ENCODE measurements around the gene PHLPP2. TPM values are rescaled to one million over a fixed set of nuclear protein-coding genes. Genes with fewer than 3 reads are reported as not detected.

PHLPP2 gene
- 13.1 TPM for total RNA-seq (2021; ENCODE audit: unreplicated experiment)
- polyA plus RNA-seq (2012; ENCODE audit: insufficient read length): 4.8 TPM
- percentile 74 among the genes with signal in this experiment for Bru-seq, nascent RNA
- BruChase-seq, experiment 1, labeled RNA remaining after a 2-hour chase: percentile 76 among the genes with signal in this experiment
- percentile 68 among the genes with signal in this experiment for BruChase-seq, experiment 2, labeled RNA remaining after a 6-hour chase
- long read RNA-seq, full-length matches to known transcripts: 1 of 24 reads
- long read RNA-seq, partial matches to known transcripts: 1 of 24 reads
- long read RNA-seq, other reads (novel, unspliced or antisense): 22 of 24 reads

DNA sequence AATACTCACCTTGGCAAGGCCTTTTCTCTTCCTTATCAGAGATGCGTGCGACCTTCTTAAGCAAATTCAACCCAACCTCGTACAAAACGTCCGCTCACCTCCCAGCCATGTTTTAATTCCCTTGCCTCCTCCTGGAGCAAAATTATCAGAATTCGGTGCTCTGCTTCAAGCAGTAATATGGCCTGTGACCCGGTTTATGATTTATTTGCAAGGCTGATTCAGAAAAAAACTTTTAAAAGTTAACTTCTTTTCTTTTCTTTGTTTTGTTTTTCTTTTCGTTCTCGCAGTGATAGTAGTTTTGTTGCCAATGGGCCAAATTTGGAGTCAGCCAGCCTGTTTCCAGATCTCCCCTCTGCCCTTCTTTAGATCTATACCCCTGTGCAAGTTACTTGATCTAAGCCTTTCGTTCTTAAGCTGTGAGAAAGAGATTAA lies at the start of gene PHLPP2:
PHLPP2 (minus strand) TSS at position 382 of the 432 bp plus-strand sequence. CDS start 9,906 bp downstream, outside the sequence.
- DNase-seq (ENCODE audit: low read depth, low spot score) (no peak), ATAC-seq (no peak)
- intact Hi-C loops (cut with micrococcal nuclease; ENCODE audit: unreplicated experiment) (no loop called here), in situ Hi-C loops (cut with HindIII; ENCODE audit: low pct_unique_long_range_greater_than_20kb, low sequenced_read_pairs) (no loop called here)
- Histone ChIP-seq H3K4me1 (ENCODE audit: control insufficient read depth, insufficient read depth, low read length) (peaks cover 8% of the 10 kb centered on the region), H3K9me3 (ENCODE audit: control insufficient read depth, insufficient read depth, low read depth, low read length) (no peaks in the 10 kb centered on the region), H3K27ac (ENCODE audit: low read length) (no peak within 1 kb of the TSS; the same call in 1 of the 2 replicates), H3K27me3 (ENCODE audit: control insufficient read depth, insufficient read depth, low read length) (no peaks in the 10 kb centered on the region), H3K4me3 (ENCODE audit: low read depth in 2 of 2, low read length in 2 of 2) (peak within 1 kb of the TSS; percentile 55 to 73), H3K36me3 (ENCODE audit: control insufficient read depth, insufficient read depth, low read length) (no peaks in the 10 kb centered on the region)
- CTCF ChIA-PET: no interaction called here
- TF ChIP-seq POLR2AphosphoS5 (IDR thresholded peaks at IDR 0.05; ENCODE audit: low read depth, low read length): no peak
- TF ChIP-seq TCF7L2 (IDR thresholded peaks at IDR 0.05; ENCODE audit: low read depth, low read length): no peak
- TF ChIP-seq SIN3A (IDR thresholded peaks at IDR 0.05; ENCODE audit: borderline replicate concordance, insufficient read depth, low read depth, low read length): no peak
- TF ChIP-seq, protein P1, sequence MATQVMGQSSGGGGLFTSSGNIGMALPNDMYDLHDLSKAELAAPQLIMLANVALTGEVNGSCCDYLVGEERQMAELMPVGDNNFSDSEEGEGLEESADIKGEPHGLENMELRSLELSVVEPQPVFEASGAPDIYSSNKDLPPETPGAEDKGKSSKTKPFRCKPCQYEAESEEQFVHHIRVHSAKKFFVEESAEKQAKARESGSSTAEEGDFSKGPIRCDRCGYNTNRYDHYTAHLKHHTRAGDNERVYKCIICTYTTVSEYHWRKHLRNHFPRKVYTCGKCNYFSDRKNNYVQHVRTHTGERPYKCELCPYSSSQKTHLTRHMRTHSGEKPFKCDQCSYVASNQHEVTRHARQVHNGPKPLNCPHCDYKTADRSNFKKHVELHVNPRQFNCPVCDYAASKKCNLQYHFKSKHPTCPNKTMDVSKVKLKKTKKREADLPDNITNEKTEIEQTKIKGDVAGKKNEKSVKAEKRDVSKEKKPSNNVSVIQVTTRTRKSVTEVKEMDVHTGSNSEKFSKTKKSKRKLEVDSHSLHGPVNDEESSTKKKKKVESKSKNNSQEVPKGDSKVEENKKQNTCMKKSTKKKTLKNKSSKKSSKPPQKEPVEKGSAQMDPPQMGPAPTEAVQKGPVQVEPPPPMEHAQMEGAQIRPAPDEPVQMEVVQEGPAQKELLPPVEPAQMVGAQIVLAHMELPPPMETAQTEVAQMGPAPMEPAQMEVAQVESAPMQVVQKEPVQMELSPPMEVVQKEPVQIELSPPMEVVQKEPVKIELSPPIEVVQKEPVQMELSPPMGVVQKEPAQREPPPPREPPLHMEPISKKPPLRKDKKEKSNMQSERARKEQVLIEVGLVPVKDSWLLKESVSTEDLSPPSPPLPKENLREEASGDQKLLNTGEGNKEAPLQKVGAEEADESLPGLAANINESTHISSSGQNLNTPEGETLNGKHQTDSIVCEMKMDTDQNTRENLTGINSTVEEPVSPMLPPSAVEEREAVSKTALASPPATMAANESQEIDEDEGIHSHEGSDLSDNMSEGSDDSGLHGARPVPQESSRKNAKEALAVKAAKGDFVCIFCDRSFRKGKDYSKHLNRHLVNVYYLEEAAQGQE (IDR thresholded peaks at IDR 0.05; ENCODE audit: insufficient read depth in 1 of 2, low read depth in 2 of 2, low read length in 1 of 2): no peak
- TF ChIP-seq, protein P2, sequence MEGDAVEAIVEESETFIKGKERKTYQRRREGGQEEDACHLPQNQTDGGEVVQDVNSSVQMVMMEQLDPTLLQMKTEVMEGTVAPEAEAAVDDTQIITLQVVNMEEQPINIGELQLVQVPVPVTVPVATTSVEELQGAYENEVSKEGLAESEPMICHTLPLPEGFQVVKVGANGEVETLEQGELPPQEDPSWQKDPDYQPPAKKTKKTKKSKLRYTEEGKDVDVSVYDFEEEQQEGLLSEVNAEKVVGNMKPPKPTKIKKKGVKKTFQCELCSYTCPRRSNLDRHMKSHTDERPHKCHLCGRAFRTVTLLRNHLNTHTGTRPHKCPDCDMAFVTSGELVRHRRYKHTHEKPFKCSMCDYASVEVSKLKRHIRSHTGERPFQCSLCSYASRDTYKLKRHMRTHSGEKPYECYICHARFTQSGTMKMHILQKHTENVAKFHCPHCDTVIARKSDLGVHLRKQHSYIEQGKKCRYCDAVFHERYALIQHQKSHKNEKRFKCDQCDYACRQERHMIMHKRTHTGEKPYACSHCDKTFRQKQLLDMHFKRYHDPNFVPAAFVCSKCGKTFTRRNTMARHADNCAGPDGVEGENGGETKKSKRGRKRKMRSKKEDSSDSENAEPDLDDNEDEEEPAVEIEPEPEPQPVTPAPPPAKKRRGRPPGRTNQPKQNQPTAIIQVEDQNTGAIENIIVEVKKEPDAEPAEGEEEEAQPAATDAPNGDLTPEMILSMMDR (IDR thresholded peaks at IDR 0.05): no peak
- POLR2A ChIA-PET: no interaction called here
- no TSS peak for BruUV-seq (replicated peaks)

- in situ Hi-C loops (cut with HindIII; ENCODE audit: low pct_unique_long_range_greater_than_20kb, low sequenced_read_pairs): no loop called here
- H3K27me3 ChIP-seq (ENCODE audit: control insufficient read depth, insufficient read depth, low read length): no peaks in the 10 kb centered on the region
- TF ChIP-seq, protein P2 (IDR thresholded peaks at IDR 0.05): no peak
- TF ChIP-seq TCF7L2 (IDR thresholded peaks at IDR 0.05; ENCODE audit: low read depth, low read length) (no peak), SIN3A (IDR thresholded peaks at IDR 0.05; ENCODE audit: borderline replicate concordance, insufficient read depth, low read depth, low read length) (no peak), POLR2AphosphoS5 (IDR thresholded peaks at IDR 0.05; ENCODE audit: low read depth, low read length) (no peak)
- TF ChIP-seq, protein P1 (IDR thresholded peaks at IDR 0.05; ENCODE audit: insufficient read depth in 1 of 2, low read depth in 2 of 2, low read length in 1 of 2): no peak
- intact Hi-C loops (cut with micrococcal nuclease; ENCODE audit: unreplicated experiment): no loop called here
- H3K27ac ChIP-seq (ENCODE audit: low read length): no peak overlapping the region
- H3K4me1 ChIP-seq (ENCODE audit: control insufficient read depth, insufficient read depth, low read length): no peaks in the 10 kb centered on the region; the same call in 1 of the 2 replicates
- DNase-seq (ENCODE audit: low read depth, low spot score): no peak
- no TSS peak for BruUV-seq (replicated peaks)
- ATAC-seq: no peak
- no peak overlapping the region for H3K4me3 ChIP-seq (ENCODE audit: low read depth in 2 of 2, low read length in 2 of 2)
- peaks cover 10% of the 10 kb centered on the region; the same call in 1 of the 2 replicates for H3K36me3 ChIP-seq (ENCODE audit: control insufficient read depth, insufficient read depth, low read length)
- POLR2A ChIA-PET: interaction anchor here (0.7 kb wide), 1 partner anchor 119 kb away, joined by 4 read pairs; no protein-coding TSS in a partner anchor
- no peaks in the 10 kb centered on the region for H3K9me3 ChIP-seq (ENCODE audit: control insufficient read depth, insufficient read depth, low read depth, low read length)
- CTCF ChIA-PET: no interaction called here
Observed at GRCh38 chr16:71771571-71771970, 47.1 kb upstream of the PHLPP2 start.

All from Panc1 (cell line).